DOHH2 (cell line): Measurements from ENCODE around the gene RNF144A.

Experiments used
- H3F3A ChIP-seq: fragments of 200-600 bp; sonication (generic), shearing (Covaris generic); 2 replicates; pipeline ENCODE4 v1.6.0; 2016; ENCODE audit warnings: antibody characterized with exemption, mild to moderate bottlenecking; ENCODE audit not compliant: control insufficient read depth, insufficient read depth
- H3K27ac ChIP-seq: fragments of 200-600 bp; sonication (generic); 2 replicates; pipeline ENCODE4 v1.5.1; 2014; ENCODE audit warnings: low read depth, mild to moderate bottlenecking, low read length, moderate library complexity
- H3K27me3 ChIP-seq: fragments of 200-600 bp; sonication (generic); 2 replicates; pipeline ENCODE4 v1.6.1; 2014; ENCODE audit warnings: mild to moderate bottlenecking, low read length, mixed read lengths; ENCODE audit not compliant: control insufficient read depth
- H3K36me3 ChIP-seq: fragments of 200-600 bp; sonication (generic); 2 replicates; pipeline ENCODE4 v1.6.1; 2014; ENCODE audit warnings: mild to moderate bottlenecking, low read length, moderate library complexity, mixed read lengths; ENCODE audit not compliant: control insufficient read depth
- H3K4me1 ChIP-seq: fragments of 200-600 bp; sonication (generic); 2 replicates; pipeline ENCODE4 v1.6.1; 2014; ENCODE audit warnings: mild to moderate bottlenecking, low read length, mixed read lengths; ENCODE audit not compliant: control insufficient read depth
- H3K4me2 ChIP-seq: fragments of 200-600 bp; sonication (generic); 2 replicates; pipeline ENCODE4 v1.6.0; 2014; ENCODE audit warnings: mild to moderate bottlenecking, low read length, moderate library complexity
- H3K4me3 ChIP-seq: fragments of 200-600 bp; sonication (generic); 2 replicates; pipeline ENCODE4 v1.5.1; 2014; ENCODE audit warnings: mild to moderate bottlenecking, low read length, mixed read lengths
- H3K79me2 ChIP-seq: fragments of 200-600 bp; sonication (generic); 2 replicates; pipeline ENCODE4 v1.6.1; 2014; ENCODE audit warnings: mild to moderate bottlenecking, low read length, mixed read lengths; ENCODE audit not compliant: control insufficient read depth
- H3K9me2 ChIP-seq: fragments of 200-600 bp; sonication (generic); replicated peaks from 2 replicates; pipeline ENCODE4 v1.6.1; 2014; ENCODE audit warnings: mild to moderate bottlenecking, low read length, mixed read lengths; ENCODE audit not compliant: control insufficient read depth
- H3K9me3 ChIP-seq: fragments of 200-600 bp; sonication (generic); 2 replicates; pipeline ENCODE4 v1.6.1; 2014; ENCODE audit warnings: antibody characterized with exemption, low read length, mixed read lengths; ENCODE audit not compliant: control insufficient read depth, insufficient read depth
- H4K20me1 ChIP-seq: fragments of 200-600 bp; sonication (generic); 2 replicates; pipeline ENCODE4 v1.6.0; 2014; ENCODE audit warnings: low read depth, mild to moderate bottlenecking, antibody characterized with exemption, low read length, moderate library complexity; ENCODE audit not compliant: control insufficient read depth, insufficient read depth
- CTCF ChIP-seq: fragments of 200-600 bp; sonication (generic); IDR thresholded peaks from one replicate; pipeline ENCODE4 v1.5.1; 2014; ENCODE audit warnings: antibody characterized with exemption, mild to moderate bottlenecking, low read depth, low read length; ENCODE audit not compliant: poor library complexity, severe bottlenecking
- EZH2phosphoT487 ChIP-seq: fragments of 200-600 bp; sonication (generic); IDR thresholded peaks from 2 replicates; pipeline ENCODE4 v1.6.1; 2017; ENCODE audit warnings: borderline replicate concordance, mild to moderate bottlenecking, antibody characterized with exemption, low read length, moderate library complexity, mixed read lengths

The RNF144A gene

DNA sequence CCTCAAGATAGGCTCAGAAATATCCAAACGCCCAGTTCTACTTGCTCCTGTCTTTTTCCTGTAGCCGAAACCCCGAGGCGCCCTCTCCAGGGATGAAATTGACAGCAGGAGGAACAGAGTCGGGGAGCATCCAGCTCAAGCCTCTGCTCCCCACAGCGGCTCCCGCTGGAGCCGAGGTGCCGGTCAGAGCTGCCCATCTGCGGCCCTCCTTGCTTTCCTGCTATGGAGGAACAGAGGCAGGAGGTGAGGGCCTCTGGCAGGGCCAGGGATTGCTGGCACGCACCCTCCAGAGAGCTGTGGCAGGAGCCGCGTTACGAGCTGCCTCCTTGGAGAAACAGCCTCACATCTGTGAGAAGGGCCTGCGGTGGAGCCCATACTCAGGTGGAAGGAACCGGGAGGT, 172.1 kb downstream of the RNF144A start:
- Histone ChIP-seq H3K36me3 (no peaks in the 10 kb centered on the region), H3K9me3 (no peaks in the 10 kb centered on the region), H4K20me1 (no peaks in the 10 kb centered on the region), H3K79me2 (no peaks in the 10 kb centered on the region), H3F3A (no peaks in the 10 kb centered on the region), H3K27me3 (peaks cover 9% of the 10 kb centered on the region; the same call in 1 of the 2 replicates), H3K4me1 (peaks cover under 1% of the 10 kb centered on the region), H3K4me2 (no peak overlapping the region), H3K9me2 (no peaks in the 10 kb centered on the region), H3K27ac (no peak overlapping the region), H3K4me3 (no peak overlapping the region)
- no peak for TF ChIP-seq CTCF
- no peak for TF ChIP-seq EZH2phosphoT487

GRCh38 chr2:7089898-7090510, 172.8 kb downstream of the RNF144A start:
- Histone ChIP-seq H3K27me3 (peaks cover 9% of the 10 kb centered on the region; the same call in 1 of the 2 replicates), H3F3A (no peaks in the 10 kb centered on the region), H3K9me2 (no peaks in the 10 kb centered on the region), H3K4me2 (no peak overlapping the region), H4K20me1 (no peaks in the 10 kb centered on the region), H3K4me3 (no peak overlapping the region), H3K36me3 (no peaks in the 10 kb centered on the region), H3K27ac (no peak overlapping the region), H3K4me1 (no peaks in the 10 kb centered on the region), H3K9me3 (no peaks in the 10 kb centered on the region), H3K79me2 (no peaks in the 10 kb centered on the region)
- no peak for TF ChIP-seq EZH2phosphoT487
- TF ChIP-seq CTCF = no peak

GRCh38 chr2:7093376-7093775, 176.2 kb downstream of the RNF144A start:
- Histone ChIP-seq H4K20me1 (no peaks in the 10 kb centered on the region), H3K9me2 (no peaks in the 10 kb centered on the region), H3K27me3 (peaks cover 7% of the 10 kb centered on the region; the same call in 1 of the 2 replicates), H3K36me3 (no peaks in the 10 kb centered on the region), H3K79me2 (no peaks in the 10 kb centered on the region), H3K9me3 (no peaks in the 10 kb centered on the region), H3K4me2 (no peak overlapping the region), H3F3A (no peaks in the 10 kb centered on the region), H3K4me3 (no peak overlapping the region), H3K4me1 (peaks cover 11% of the 10 kb centered on the region), H3K27ac (no peak overlapping the region)
- TF ChIP-seq CTCF (no peak), EZH2phosphoT487 (no peak)
